Erythroblast (primary cell): Measurements from ENCODE around the gene PROCR.
"Not testable (repeated sequence)": the region's sequence is repeated elsewhere in the genome, so short reads cannot be mapped to it uniquely, and the experiment has no call there.

ENCODE experiments used
- DNase-seq, 2 experiments: peaks; one replicate each; lab custom pipeline; 2025; lab: John Stamatoyannopoulos, UW
- GATA1 ChIP-seq: IDR thresholded peaks from 2 replicates; pipeline ENCODE4 v1.6.1; 2011; ENCODE audit warnings: low read depth, mild to moderate bottlenecking, control low read depth, low read length, moderate library complexity
- POLR2A ChIP-seq: IDR thresholded peaks from 2 replicates; pipeline ENCODE4 v1.6.1; 2011; ENCODE audit warnings: mild to moderate bottlenecking, low read length

The PROCR gene

DNA sequence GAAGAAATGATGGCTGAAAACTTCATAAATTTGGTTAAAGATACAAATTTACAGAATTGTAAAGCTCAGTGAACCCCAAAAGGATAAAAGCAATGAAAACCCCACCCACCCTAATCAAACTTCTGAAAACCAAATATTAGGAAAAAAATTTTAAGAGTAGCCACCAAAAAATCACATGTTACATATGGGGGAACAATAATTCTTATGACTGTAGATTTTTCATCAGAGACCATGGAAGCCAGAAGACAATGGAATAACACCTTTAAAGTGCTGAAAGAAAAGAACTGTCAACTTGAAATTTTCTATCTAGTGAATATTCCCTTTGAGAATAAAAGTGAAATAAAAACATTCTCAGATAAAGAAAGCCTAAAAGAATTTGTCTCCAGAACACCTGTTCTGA, 24.4 kb downstream of the PROCR start:
- DNase-seq: peak in 1 of 2 experiments; percentile 6
- TF ChIP-seq GATA1 (no peak), POLR2A (no peak)

DNA sequence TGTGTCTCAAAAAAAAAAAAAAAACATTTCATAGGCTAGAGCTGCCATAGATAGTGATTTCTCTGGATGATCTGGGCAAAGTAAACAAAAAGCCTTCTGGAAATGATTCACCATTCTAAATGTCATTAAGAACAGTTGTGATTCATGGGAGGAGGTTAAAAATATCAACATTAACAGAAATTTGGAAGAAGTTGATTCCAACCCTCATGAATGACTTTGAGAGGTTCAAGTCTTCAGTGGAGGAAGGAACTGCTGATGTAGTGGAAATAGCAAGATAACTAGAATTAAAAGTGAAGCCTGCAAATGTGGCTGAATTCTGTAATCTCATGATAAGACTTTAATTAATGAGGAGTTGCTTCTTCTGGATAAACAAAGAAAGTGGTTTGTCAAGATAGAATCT, 27.9 kb downstream of the PROCR start:
- TF ChIP-seq GATA1 (no peak), POLR2A (no peak)
- no peak for DNase-seq

DNA sequence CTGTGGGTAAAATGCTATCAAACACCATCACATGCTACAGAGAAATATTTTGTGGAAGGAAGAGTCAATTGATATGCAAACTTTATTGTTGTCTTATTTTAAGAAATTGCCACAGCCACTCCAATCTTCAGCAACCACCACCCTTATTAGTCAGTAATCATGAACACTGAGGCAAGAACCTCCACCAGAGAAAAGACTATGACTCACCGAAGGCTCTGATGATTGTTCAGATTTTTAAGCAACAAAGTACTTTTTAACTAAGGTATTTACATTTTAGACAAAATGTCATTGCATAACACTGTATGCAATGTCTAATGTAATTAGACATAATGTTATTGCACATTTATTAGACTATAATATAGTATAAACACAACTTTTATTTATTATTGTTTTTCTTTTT, 28.4 kb downstream of the PROCR start:
- TF ChIP-seq POLR2A: no peak
- TF ChIP-seq GATA1: no peak
- no peak for DNase-seq

DNA sequence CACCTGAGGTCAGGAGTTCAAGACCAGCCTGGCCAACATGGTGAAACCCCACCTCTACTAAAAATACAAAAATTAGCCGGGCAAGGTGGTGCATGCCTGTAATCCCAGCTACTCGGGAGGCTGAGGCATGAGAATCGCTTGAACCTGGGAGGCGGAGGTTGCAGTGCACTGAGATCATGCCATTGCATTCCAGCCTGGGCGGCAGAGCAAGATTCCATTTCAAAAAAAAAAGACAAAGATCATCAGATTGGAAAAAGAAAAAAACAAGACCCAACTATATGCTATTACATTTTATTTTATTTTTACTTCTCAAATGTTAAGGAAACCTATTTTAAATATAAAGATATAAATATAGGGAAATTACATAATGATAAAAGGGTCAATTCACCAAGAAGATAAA, 29.6 kb downstream of the PROCR start:
- not testable (repeated sequence) for DNase-seq

DNA sequence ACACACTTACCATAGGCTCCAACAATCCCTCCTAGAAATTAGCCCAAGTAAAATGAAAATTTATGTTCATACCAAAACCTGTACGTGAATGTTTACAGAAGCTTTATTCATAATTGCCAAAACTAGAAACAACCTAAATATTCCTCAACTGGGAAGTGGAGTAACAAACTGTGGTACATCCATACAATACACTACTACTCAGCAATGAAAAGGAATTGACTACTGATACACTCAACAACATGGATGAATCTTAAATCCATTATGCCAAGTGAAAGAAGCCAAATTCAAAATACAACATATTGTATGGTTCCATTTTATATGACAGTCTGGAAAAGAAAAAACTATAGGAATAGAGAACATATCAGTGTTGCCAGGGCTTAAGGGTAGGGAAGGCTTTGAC, 34.9 kb downstream of the PROCR start:
- TF ChIP-seq POLR2A (no peak), GATA1 (no peak)
- DNase-seq: no peak

DNA sequence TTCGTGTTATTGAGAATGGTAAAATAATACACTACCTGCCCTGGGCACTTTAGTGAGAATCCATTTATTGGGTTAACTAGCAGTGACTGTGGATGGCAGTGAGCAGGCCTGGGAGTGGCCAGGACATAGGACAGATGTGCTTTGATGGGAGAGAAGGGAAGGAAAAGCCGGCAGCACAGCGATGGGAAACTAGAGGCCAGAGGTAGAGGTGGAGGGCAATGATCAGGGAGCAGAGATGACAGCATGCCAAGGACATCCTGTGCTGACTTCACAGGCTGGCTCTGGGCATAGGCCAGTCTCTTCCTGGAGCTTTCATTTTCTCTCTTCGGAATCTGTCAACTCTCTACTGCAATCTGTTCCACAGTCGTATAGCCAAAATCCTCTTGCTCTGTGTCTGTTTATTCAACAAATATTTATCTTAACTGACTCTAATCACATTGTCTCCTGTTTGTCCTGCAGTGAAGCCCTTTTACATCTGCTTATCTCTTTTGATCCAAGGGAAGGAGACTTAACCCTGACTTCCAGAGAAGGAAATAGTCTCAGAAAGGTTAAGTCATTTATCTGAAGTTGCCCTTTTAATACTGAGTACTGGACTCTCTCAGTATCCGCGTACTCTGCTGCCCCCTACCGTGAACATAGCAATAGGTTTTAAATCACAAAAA, 36.2 kb downstream of the PROCR start:
- peak; percentile 77 to 90 for DNase-seq
- no peak for TF ChIP-seq POLR2A
- TF ChIP-seq GATA1: no peak

DNA sequence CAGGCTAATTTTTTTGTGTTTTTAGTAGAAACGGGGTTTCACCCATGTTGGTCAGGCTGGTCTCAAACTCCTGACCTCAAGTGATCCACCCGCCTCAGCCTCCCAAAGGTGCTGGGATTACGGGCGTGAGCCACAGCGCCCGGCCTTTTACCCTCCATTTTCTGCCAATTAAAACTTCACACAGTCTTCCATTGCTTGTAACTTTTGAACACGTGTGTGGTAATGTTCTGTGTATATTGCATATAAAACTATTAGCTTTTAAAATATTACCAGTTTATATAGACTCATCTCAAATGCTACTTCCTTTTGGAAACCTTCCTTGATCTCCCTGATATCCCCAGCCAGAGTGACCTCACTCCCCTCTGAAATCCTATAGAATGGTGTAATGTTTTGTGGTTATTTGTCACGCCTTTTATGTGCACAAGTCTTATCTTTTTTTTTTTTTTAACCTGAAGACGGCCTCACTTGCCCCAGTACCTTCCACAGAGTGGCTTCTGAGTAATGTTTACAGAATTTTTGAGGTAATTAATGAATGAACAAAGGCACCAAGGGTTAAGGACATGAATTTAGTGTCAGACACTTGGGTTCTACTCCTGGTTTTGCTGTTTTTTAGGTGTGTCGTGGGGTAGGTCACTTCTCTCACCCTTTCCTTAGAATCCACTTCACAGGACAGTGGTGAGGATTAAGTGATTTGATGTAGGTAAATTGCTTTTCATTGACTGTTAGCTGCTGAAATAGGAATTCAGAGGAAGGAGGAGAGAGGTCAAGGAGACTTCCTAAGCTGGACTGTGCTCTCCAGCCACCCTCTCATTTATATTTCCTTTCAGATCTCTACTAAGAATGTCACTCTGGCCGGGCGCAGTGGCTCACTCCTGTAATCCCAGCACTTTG, 43.4 kb downstream of the PROCR start:
- TF ChIP-seq POLR2A (no peak), GATA1 (no peak)
- DNase-seq: no peak

DNA sequence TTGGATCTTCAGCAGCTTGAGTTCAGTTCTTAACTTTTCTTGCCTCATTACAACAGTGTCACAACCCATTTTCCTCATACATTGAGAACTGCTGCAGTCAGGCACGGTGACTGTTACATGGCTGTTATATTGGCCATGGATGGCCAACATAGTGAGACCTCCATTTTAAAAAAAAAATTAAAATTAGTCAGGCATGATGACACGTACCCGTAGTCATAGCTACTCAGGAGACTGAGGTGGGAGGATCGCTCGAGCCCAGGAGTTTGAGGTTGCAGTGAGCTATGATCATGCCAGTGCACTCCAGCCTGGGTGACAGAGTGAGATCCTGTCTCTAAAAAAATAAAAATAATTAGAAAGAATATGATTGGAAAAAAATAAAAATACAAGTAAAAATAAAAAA, 44.7 kb downstream of the PROCR start:
- no peak for DNase-seq
- no peak for TF ChIP-seq POLR2A
- TF ChIP-seq GATA1: no peak

DNA sequence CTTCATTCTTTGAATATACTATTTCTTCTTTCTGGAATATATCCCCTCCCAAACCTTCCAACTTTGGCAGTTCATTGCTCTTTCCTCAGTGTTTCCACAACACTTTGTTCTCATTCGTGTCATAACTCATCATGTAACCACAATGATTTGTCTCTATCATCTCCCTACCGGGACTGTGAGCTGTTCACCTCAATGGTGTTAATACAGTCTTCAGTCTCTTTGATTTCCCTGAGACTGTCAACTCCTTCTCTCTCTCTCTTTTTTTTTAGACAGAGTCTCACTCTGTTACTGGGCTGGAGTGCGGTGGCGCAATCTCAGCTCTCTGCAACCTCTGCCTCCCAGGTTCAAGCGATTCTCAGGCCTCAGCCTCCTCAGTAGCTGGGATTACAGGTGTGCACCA, 52.1 kb downstream of the PROCR start:
- TF ChIP-seq POLR2A: no peak
- TF ChIP-seq GATA1: no peak
- no peak for DNase-seq

DNA sequence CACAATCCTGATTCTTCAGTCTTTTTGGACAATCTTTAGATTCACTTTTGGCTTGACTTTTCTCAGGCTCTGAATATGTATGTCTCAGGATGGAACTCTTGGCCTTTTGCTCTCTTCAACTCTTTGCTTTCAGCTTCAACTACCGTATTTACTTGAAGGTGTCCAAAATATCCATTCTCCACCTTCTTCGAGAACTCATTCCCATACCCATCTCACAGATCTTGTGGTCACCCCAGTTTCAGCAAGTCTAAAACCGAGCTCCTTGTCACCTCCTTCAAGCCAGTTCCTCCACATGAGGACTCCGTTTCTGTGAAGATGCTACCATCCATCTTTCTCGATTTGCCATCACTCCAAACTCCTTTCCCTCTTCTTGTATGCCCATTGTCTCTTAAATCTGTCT, 52.7 kb downstream of the PROCR start:
- TF ChIP-seq GATA1: no peak
- no peak for TF ChIP-seq POLR2A
- no peak for DNase-seq

DNA sequence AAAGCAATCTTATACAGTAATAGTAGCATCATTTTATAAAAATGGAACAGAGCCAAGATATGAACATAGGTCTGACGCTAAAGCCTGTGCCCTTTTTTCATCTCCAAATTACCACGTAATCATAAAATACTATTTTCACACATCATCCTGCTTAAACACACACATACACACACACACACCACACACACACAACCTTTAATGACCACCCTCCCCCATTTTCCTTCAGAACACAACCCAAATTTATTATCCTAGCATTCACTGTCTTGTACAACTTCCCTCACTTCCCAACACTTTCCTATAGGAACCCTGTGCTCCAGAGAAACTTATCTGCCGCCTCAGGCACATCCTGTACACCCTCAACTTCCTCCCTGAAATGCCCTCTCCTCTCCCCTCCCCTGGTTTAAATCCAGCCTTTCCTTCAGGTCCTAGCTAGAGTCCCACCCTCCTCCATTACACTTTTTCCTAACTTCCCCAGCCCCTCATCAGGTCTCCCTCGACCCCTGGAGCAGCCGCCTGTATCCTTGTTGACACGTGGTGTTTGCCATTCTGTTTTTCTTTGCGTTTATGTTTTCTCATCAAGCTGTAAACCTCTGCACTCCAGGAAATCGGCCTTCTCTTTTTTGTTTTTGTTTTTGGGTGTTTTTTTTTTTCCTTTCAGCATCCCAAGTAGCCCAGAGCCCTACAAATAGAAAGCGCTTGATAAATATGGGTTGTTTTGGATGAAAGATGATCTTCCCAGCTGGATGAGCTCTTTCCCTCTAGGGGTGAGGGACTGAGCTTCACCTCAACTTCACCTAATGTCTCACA, 53.6 kb downstream of the PROCR start:
- DNase-seq: no peak
- TF ChIP-seq GATA1 (no peak), POLR2A (no peak)

DNA sequence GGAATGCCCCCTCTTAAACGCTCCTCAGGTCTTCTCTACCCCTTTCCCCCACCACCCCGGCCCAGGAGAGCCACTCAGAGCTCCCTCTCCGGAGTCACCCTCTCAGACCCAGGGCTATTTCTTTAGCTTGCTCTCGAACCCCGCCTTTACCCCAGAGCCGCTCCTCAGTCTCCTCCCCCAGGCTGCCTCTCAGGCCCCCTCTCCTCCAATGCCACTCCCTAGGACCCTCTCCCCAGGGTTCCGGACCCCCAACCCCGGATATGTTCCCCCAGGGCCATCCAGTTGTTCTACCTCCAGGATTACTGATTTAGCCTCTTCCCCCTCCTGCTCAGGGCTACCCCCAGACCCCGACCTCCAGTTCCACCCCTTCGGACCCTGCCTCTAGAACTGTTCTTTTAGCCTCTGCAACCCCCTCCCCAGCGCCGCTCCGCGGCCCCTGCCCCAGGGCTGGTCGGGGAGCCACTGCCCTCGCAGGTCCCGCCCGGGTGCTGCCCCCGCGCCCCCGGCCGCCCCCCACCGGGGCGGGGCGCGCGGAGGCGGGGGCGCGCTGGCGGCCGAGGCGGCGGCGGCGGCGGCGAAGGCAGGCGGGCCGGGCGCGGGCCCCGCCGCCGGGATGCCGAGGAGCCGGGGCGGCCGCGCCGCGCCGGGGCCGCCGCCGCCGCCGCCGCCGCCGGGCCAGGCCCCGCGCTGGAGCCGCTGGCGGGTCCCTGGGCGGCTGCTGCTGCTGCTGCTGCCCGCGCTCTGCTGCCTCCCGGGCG, 54.4 kb downstream of the PROCR start, which contains the start of gene MMP24:
MMP24 (plus strand) TSS at position 565 of the 758 bp plus-strand sequence; CDS start at position 614, 49 bp downstream.
- no peak for DNase-seq
- TF ChIP-seq POLR2A (no peak), GATA1 (no peak)
